Type B pancreatic cell (in vitro differentiated cells): ENCODE data around the gene TRIM66. TPM values are rescaled to one million over a fixed set of nuclear protein-coding genes. Genes with fewer than 3 reads are reported as not detected.

Experiments
- DNase-seq: peaks from one replicate; pipeline ENCODE4 v3.0.0; 2021; ENCODE audit warnings: mixed read lengths; ENCODE audit not compliant: unreplicated experiment; ENCODE audit errors: extremely low spot score
- H3K27ac Mint-ChIP-seq: 2 replicates; pipeline ENCODE4 v1.8.0; 2021; ENCODE audit warnings: mild to moderate bottlenecking, mixed read lengths
- H3K27me3 Mint-ChIP-seq: 2 replicates; pipeline ENCODE4 v1.8.0; 2021; ENCODE audit warnings: mixed read lengths
- H3K36me3 Mint-ChIP-seq: 2 replicates; pipeline ENCODE4 v1.8.0; 2021; ENCODE audit warnings: mixed read lengths
- H3K4me1 Mint-ChIP-seq: one replicate; pipeline ENCODE4 v1.8.0; 2021; ENCODE audit warnings: mixed read lengths; ENCODE audit not compliant: unreplicated experiment
- H3K4me3 Mint-ChIP-seq: 2 replicates; pipeline ENCODE4 v1.8.0; 2021; ENCODE audit warnings: mild to moderate bottlenecking, mixed read lengths
- H3K9me3 Mint-ChIP-seq: 2 replicates; pipeline ENCODE4 v1.8.0; 2021; ENCODE audit warnings: mixed read lengths
- CTCF ChIP-seq: fragments of 200-600 bp; sonication (generic); conservative IDR thresholded peaks from 2 replicates; pipeline ENCODE4 v1.5.0; 2021; ENCODE audit warnings: antibody characterized with exemption, mild to moderate bottlenecking
- total RNA-seq: library from RNA; stranded (reverse); gene quantifications from 2 replicates; pipeline ENCODE4 v1.2.1, GENCODE V29; 2021; ENCODE audit warnings: low replicate concordance

TRIM66 gene
- total RNA-seq, 1 donor from 2014 or later, result 5.9 TPM

- TF ChIP-seq CTCF, result no peak
- DNase-seq, result no peak
- Mint-ChIP-seq H3K27ac (no peak overlapping the region), H3K4me1 (no peaks in the 10 kb centered on the region), H3K4me3 (no peak overlapping the region), H3K27me3 (no peaks in the 10 kb centered on the region), H3K36me3 (peaks cover 3% of the 10 kb centered on the region), H3K9me3 (no peaks in the 10 kb centered on the region)
Observed at GRCh38 chr11:8649361-8649760, 33.1 kb downstream of the TRIM66 start.

GRCh38 chr11:8646873-8647272 lies 35.6 kb downstream of the TRIM66 start:
- H3K4me3 Mint-ChIP-seq, result no peak overlapping the region
- H3K4me1 Mint-ChIP-seq, result peaks cover 5% of the 10 kb centered on the region
- H3K36me3 Mint-ChIP-seq, result peaks cover 4% of the 10 kb centered on the region
- H3K9me3 Mint-ChIP-seq, result no peaks in the 10 kb centered on the region
- no peaks in the 10 kb centered on the region for H3K27me3 Mint-ChIP-seq
- no peak for DNase-seq
- TF ChIP-seq CTCF, result no peak
- no peak overlapping the region for H3K27ac Mint-ChIP-seq

- H3K27ac Mint-ChIP-seq, result no peak overlapping the region
- DNase-seq, result no peak
- no peak for TF ChIP-seq CTCF
- no peaks in the 10 kb centered on the region for H3K27me3 Mint-ChIP-seq
- H3K4me1 Mint-ChIP-seq, result peaks cover 7% of the 10 kb centered on the region
- H3K4me3 Mint-ChIP-seq, result no peak overlapping the region
- peaks cover 9% of the 10 kb centered on the region for H3K36me3 Mint-ChIP-seq
- no peaks in the 10 kb centered on the region for H3K9me3 Mint-ChIP-seq
Observed at GRCh38 chr11:8642196-8642841, 40.1 kb downstream of the TRIM66 start.

- no peak overlapping the region for H3K27ac Mint-ChIP-seq
- peaks cover 7% of the 10 kb centered on the region for H3K4me1 Mint-ChIP-seq
- no peaks in the 10 kb centered on the region for H3K27me3 Mint-ChIP-seq
- peaks cover 19% of the 10 kb centered on the region for H3K36me3 Mint-ChIP-seq
- no peak for TF ChIP-seq CTCF
- no peak overlapping the region for H3K4me3 Mint-ChIP-seq
- peaks cover 6% of the 10 kb centered on the region for H3K9me3 Mint-ChIP-seq
- no peak for DNase-seq
Observed at GRCh38 chr11:8641332-8641731, 41.1 kb downstream of the TRIM66 start.

- Mint-ChIP-seq H3K4me1 (peaks cover 7% of the 10 kb centered on the region), H3K27ac (no peak overlapping the region), H3K9me3 (peaks cover 6% of the 10 kb centered on the region), H3K4me3 (no peak overlapping the region), H3K36me3 (peaks cover 25% of the 10 kb centered on the region), H3K27me3 (no peaks in the 10 kb centered on the region)
- no peak for DNase-seq
- TF ChIP-seq CTCF, result no peak
Observed at GRCh38 chr11:8640267-8640906, 42.1 kb downstream of the TRIM66 start.
